ENCODE data around the gene DTX2.
"Not testable (repeated sequence)": the region's sequence is repeated elsewhere in the genome, so short reads cannot be mapped to it uniquely, and the experiment has no call there.

The DTX2 gene

DNA sequence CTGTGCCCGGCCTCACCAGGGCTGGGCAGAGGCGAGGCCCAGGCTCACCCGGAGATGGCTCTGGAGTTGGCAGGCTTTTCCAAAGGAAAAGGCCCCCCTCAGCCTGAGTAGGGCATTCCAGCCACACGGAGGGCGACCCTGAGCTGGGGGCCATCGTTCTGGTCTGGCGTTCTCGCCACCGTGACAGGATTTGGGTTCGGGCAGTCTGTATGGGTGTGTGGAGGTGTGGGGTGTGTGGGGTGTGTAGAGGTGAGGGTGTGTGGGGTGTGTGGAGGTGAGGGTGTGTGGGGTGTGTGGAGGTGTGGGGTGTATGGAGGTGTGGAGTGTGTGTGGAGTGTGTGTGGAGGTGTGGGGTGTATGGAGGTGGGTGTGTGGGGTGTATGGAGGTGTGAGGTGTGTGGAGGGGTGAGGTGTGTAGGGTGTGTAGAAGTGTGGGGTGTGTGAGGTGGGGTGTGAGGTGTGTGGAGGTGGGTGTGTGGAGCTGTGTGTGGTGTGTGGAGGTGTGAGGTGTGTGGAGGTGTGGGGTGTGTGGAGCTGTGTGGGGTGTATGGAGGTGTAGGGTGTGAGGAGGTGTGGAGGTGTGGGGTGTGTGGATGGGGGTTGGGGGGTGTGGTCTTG lies 37.2 kb downstream of the DTX2 start:
- H3K27ac ChIP-seq; H3K4me2 ChIP-seq; H4K20me1 ChIP-seq (ENCODE audit: insufficient read depth); H3K4me1 ChIP-seq (ENCODE audit: low read depth, poor library complexity, severe bottlenecking); H3K9ac ChIP-seq; H3K4me3 ChIP-seq (IDR thresholded peaks at IDR 0.05; ENCODE audit: insufficient read depth, low read depth, low read length); H3K27me3 ChIP-seq (ENCODE audit: insufficient read depth, low read depth); H2AFZ ChIP-seq (ENCODE audit: low read depth); H3K79me2 ChIP-seq (ENCODE audit: insufficient read depth, low read depth); H3K36me3 ChIP-seq (ENCODE audit: insufficient read depth): not testable (repeated sequence)

DNA sequence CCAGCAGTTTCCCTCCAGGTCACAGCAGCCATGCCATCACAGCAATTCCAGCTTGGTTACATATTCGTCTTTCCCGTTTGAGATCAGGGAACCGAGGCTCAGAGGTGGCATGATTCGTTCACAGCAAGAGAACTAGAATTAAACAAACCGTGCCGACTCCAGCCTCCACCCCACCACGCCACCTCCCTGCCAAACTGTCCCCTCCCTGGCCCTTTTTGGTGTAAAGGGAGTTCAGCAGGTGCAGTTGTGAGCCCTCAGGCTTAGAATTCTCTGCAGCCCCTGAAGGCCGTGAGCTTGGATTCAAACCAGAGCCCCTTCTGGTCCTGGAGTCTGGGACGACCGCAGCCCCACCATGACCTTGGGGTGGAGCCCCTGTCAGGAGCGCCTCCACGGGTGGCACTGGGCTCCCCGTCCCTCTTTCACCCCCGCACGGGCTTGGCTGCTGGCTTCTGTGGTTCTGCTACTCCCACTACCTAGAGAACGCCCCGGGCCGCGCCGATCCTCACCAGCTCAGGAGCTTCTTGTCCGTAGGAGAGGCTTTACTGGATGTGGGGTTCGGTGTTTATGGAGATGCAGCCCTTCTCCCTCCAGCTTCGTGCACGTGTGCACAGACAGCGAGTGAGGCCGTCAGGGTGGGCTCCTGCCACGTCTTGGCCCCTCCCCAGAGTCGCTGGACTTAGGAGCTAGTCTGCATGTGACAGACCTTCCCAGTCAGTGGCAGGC lies 37.9 kb downstream of the DTX2 start:
- H3K27ac ChIP-seq; H3K79me2 ChIP-seq (ENCODE audit: insufficient read depth, low read depth); H3K36me3 ChIP-seq (ENCODE audit: insufficient read depth); H3K27me3 ChIP-seq (ENCODE audit: insufficient read depth, low read depth); H3K4me1 ChIP-seq (ENCODE audit: low read depth, poor library complexity, severe bottlenecking); H2AFZ ChIP-seq (ENCODE audit: low read depth); H4K20me1 ChIP-seq (ENCODE audit: insufficient read depth); H3K4me3 ChIP-seq (IDR thresholded peaks at IDR 0.05; ENCODE audit: insufficient read depth, low read depth, low read length); H3K9ac ChIP-seq; H3K4me2 ChIP-seq: not testable (repeated sequence)

DNA sequence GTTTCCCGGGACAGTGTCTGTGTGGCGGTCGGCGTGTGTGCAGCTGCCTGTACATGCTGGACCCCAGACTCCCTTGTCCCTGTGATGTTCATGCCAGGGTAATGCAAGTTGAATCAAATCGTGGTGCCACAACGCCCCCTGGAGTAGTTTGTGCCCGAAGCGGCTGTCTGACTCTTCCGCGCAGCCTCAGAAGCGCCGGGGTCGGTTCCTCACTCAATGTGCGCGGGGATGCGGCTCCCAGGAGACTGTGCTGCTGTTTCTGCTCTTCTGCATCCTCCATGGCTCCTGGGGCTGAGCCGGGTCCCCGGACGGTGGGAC lies 38.4 kb downstream of the DTX2 start:
- not testable (repeated sequence) for H3K27ac ChIP-seq; H3K4me3 ChIP-seq (IDR thresholded peaks at IDR 0.05; ENCODE audit: insufficient read depth, low read depth, low read length); H3K36me3 ChIP-seq (ENCODE audit: insufficient read depth); H2AFZ ChIP-seq (ENCODE audit: low read depth); H4K20me1 ChIP-seq (ENCODE audit: insufficient read depth); H3K9ac ChIP-seq; H3K27me3 ChIP-seq (ENCODE audit: insufficient read depth, low read depth); H3K4me2 ChIP-seq; H3K79me2 ChIP-seq (ENCODE audit: insufficient read depth, low read depth); H3K4me1 ChIP-seq (ENCODE audit: low read depth, poor library complexity, severe bottlenecking)

DNA sequence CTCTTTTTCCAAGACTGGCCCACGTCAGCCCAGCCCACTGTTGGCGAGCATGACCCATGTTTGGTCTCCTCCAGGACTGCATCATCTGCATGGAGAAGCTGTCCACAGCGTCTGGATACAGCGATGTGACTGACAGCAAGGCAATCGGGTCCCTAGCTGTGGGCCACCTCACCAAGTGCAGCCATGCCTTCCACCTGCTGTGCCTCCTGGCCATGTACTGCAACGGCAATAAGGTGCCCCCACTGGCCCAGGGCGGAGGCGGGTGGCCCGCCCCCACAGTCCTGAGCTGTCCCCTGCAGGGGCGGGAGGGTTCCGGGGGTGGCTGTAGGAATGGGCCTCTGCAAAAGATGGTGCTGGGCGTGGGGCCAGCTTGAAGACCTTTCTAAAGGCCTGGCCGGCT lies 40.7 kb downstream of the DTX2 start:
- not testable (repeated sequence) for H3K4me3 ChIP-seq (IDR thresholded peaks at IDR 0.05; ENCODE audit: insufficient read depth, low read depth, low read length); H2AFZ ChIP-seq (ENCODE audit: low read depth); H4K20me1 ChIP-seq (ENCODE audit: insufficient read depth); H3K36me3 ChIP-seq (ENCODE audit: insufficient read depth); H3K27ac ChIP-seq; H3K4me1 ChIP-seq (ENCODE audit: low read depth, poor library complexity, severe bottlenecking); H3K79me2 ChIP-seq (ENCODE audit: insufficient read depth, low read depth); H3K4me2 ChIP-seq; H3K9ac ChIP-seq; H3K27me3 ChIP-seq (ENCODE audit: insufficient read depth, low read depth)

DNA sequence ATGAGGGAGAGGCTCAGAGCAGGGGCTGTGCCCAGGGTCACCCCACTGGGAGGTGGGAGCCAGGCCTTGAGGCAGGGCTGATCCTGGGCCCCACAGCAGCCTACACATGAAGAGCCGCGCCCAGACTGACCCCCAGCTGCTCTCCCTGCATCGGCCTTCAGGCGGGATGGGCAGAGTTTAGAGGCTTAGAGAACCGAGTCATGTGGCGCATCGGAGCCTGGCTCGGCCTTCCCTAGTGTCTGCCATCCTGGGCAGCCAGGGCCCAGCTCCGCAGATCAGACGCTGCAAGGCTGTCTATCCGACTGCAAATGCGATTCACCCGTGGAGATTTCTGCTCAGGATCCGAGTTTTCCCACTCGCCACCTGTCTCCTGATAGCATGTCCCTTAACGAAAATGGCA lies 41.3 kb downstream of the DTX2 start:
- not testable (repeated sequence) for H3K4me3 ChIP-seq (IDR thresholded peaks at IDR 0.05; ENCODE audit: insufficient read depth, low read depth, low read length); H3K4me2 ChIP-seq; H2AFZ ChIP-seq (ENCODE audit: low read depth); H3K4me1 ChIP-seq (ENCODE audit: low read depth, poor library complexity, severe bottlenecking); H4K20me1 ChIP-seq (ENCODE audit: insufficient read depth); H3K9ac ChIP-seq; H3K36me3 ChIP-seq (ENCODE audit: insufficient read depth); H3K27me3 ChIP-seq (ENCODE audit: insufficient read depth, low read depth); H3K27ac ChIP-seq; H3K79me2 ChIP-seq (ENCODE audit: insufficient read depth, low read depth)

DNA sequence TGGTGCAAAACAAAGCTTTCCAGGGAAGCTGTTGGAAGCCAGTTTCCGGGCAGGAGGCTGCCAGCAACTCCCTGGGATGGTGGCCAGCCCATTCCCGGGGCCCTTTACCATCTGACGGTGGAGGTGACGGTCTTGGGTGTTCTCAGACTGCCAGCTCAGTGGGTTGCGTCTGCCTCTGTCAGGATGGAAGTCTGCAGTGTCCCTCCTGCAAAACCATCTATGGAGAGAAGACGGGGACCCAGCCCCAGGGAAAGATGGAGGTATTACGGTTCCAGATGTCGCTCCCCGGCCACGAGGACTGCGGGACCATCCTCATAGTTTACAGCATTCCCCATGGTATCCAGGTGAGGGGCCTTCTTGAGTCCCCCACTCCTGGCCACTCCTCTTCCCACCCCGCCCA lies 41.7 kb downstream of the DTX2 start:
- not testable (repeated sequence) for H2AFZ ChIP-seq (ENCODE audit: low read depth); H3K4me1 ChIP-seq (ENCODE audit: low read depth, poor library complexity, severe bottlenecking); H3K4me2 ChIP-seq; H3K27me3 ChIP-seq (ENCODE audit: insufficient read depth, low read depth); H4K20me1 ChIP-seq (ENCODE audit: insufficient read depth); H3K79me2 ChIP-seq (ENCODE audit: insufficient read depth, low read depth); H3K4me3 ChIP-seq (IDR thresholded peaks at IDR 0.05; ENCODE audit: insufficient read depth, low read depth, low read length); H3K27ac ChIP-seq; H3K9ac ChIP-seq; H3K36me3 ChIP-seq (ENCODE audit: insufficient read depth)

DNA sequence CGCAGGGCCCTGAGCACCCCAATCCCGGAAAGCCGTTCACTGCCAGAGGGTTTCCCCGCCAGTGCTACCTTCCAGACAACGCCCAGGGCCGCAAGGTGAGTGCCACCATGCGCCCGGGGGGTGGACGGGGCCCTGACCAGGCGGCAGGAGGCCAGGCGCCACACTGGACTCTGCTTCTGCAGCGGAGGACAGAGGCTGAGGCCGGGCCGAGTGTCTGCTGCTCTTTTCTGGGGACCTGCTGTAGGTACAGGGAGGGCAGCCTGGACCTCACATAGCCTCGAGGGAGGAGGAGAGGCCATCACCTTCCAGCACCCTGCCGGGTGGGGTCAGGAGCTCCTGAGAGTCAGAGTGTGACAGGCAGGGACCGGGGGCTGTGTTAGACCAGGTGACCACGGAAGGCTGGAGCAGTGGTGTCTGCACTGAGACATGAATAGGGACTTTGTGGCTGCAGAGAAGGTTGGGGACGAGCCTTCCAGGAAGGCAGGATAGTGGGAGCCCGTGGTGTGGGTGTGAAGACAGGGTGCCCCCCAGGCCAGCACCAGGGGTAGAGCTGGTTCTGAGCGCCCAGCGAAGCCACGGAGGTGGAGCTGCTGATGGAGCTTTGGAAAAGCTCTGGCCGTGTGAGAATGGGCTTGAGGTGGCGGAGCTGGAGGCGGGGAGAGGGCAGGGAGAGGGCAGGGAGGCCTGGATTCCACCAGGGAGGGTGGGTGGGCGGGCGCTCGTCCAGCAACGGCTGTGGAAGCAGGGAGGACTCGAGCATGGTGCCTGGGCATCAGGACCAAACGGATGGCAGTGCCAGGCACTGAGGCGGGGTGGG lies 43.0 kb downstream of the DTX2 start:
- H3K4me1 ChIP-seq (ENCODE audit: low read depth, poor library complexity, severe bottlenecking); H3K27me3 ChIP-seq (ENCODE audit: insufficient read depth, low read depth); H3K27ac ChIP-seq; H2AFZ ChIP-seq (ENCODE audit: low read depth); H3K4me2 ChIP-seq; H3K9ac ChIP-seq; H3K36me3 ChIP-seq (ENCODE audit: insufficient read depth); H3K4me3 ChIP-seq (IDR thresholded peaks at IDR 0.05; ENCODE audit: insufficient read depth, low read depth, low read length); H4K20me1 ChIP-seq (ENCODE audit: insufficient read depth); H3K79me2 ChIP-seq (ENCODE audit: insufficient read depth, low read depth): not testable (repeated sequence)

Data from KMS-11 (cell line).